ENCODE data around the gene VWA3A. TPM values are rescaled to one million over a fixed set of nuclear protein-coding genes. Genes with fewer than 3 reads are reported as not detected.
"Not testable (repeated sequence)": the region's sequence is repeated elsewhere in the genome, so short reads cannot be mapped to it uniquely, and the experiment has no call there.

Gene VWA3A
- total RNA-seq, 2 experiments from 2014 or later = 0.18 TPM; not detected in 1

DNA sequence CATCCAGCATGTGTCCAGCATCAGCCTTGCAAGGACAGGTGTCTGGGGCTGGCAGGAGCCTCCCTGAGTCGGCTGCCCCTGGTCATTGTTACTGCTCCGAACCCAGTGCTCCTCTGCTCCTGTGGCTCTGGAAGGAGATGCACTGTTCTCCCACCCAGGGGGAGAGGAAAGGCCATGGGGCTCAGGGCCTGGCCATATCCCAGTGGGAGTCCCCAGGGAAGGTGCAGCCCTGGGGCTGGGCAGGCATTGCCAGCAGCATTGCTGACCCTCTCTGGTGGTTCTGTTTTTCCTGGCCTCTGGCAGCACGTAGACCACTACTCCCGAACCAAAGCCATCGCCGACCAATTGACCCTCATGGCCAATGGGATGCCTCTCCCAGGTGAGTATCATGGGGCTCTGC lies 79.6 kb downstream of the VWA3A start:
- Mint-ChIP-seq H3K9me3 (ENCODE audit: insufficient read depth) (no peaks in the 10 kb centered on the region), H3K4me3 (no peak overlapping the region)
- CTCF ChIA-PET = interaction anchor here (0.8 kb wide), 1 partner anchor 16 kb away, joined by 3 read pairs; no protein-coding TSS in a partner anchor

GRCh38 chr16:22172642-22173041 lies 80.3 kb downstream of the VWA3A start:
- CTCF ChIA-PET = interaction anchor here (0.8 kb wide), 1 partner anchor 16 kb away, joined by 3 read pairs; no protein-coding TSS in a partner anchor
- H3K4me1 Mint-ChIP-seq (ENCODE audit: low read depth); ATAC-seq; H3K27me3 Mint-ChIP-seq (ENCODE audit: low read depth); DNase-seq; H3K4me3 Mint-ChIP-seq; H3K27ac Mint-ChIP-seq; H3K9me3 Mint-ChIP-seq (ENCODE audit: insufficient read depth); H3K36me3 Mint-ChIP-seq (ENCODE audit: low read depth); POLR2A ChIA-PET: not testable (repeated sequence)

More for the DNA sequence above, 79.6 kb downstream of the VWA3A start:
- Mint-ChIP-seq H3K27ac (no peak overlapping the region), H3K4me1 (ENCODE audit: low read depth) (no peaks in the 10 kb centered on the region), H3K36me3 (ENCODE audit: low read depth) (no peaks in the 10 kb centered on the region), H3K27me3 (ENCODE audit: low read depth) (no peaks in the 10 kb centered on the region)
- DNase-seq (no peak), ATAC-seq (no peak)
- POLR2A ChIA-PET = no interaction called here

DNA sequence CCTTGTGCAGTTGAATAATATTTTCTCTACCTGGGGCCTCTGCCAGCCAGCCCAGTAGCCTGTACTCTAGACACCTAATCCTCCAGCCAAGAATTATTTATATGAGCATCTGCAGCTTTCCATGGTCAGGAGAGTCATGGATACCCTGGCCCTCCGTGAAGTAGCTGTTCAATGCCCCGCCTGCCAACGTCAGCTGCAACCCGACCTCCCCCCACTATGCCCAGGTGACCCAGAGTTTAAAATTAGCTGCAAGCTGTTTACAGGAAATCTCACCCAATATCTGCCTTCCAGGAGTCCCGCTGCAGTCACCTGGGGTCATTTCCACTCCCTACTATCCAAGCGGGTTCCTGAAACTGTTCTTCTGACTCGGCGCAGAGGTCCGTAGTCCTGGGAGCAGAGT lies 82.3 kb downstream of the VWA3A start:
- ChIA-PET POLR2A (no interaction called here), CTCF (interaction anchor here (1.2 to 1.5 kb wide), 2 partner anchors 14 to 97 kb away, joined by 6 to 8 read pairs; no protein-coding TSS in a partner anchor)
- Mint-ChIP-seq H3K4me3 (no peak overlapping the region), H3K9me3 (ENCODE audit: insufficient read depth) (no peaks in the 10 kb centered on the region), H3K27ac (no peak overlapping the region), H3K36me3 (ENCODE audit: low read depth) (no peaks in the 10 kb centered on the region), H3K27me3 (ENCODE audit: low read depth) (no peaks in the 10 kb centered on the region), H3K4me1 (ENCODE audit: low read depth) (no peaks in the 10 kb centered on the region)
- ATAC-seq = no peak
- DNase-seq = no peak

DNA sequence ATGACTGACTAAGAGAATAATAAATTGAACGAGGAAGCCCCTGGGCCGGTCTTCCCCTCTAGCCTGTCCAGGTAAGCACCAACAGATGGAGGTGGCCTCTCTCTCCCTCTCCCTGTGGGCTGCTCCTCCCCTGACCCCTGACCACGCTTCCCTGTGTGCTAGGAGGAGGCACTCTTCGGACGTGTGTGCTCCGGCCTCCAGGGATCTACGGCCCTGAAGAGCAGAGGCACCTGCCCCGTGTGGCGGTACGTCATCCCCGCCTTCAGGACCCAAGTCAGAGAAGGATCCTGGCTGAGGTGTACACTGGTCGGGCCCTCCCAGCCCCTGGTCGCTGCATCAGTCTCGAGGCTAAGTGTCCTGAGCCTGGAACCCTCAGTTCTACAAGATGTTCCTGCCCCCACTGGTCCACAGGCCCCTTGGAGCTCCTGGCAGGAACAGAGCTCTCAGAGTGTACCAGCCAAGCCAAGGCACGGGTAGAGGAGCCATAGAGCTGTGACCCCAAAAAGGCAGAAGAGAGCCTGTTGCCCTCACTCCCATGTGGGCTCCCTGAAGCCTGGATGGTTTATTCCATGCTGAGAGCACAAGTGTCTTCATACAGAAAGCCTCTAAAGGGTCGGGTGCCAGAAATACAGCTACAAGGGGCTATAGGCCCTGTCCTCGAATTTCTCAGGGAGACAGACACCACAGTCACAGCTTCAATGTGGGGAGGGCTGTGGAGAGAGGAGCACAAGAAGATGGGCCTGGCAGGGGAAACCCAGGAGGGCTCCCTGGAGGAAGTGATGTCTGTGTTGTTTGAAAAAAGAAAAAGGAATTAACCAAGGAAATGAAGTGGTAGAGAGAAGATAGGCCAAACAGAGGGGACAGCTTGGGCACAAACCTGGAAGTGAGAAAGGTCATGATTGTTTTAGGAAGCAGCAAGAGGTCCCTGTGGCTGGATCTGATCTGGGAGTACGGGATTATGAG lies 85.9 kb downstream of the VWA3A start:
- H3K27me3 Mint-ChIP-seq (ENCODE audit: low read depth) = no peaks in the 10 kb centered on the region
- DNase-seq (no peak), ATAC-seq (no peak)
- H3K9me3 Mint-ChIP-seq (ENCODE audit: insufficient read depth) = no peaks in the 10 kb centered on the region
- no peak overlapping the region for H3K27ac Mint-ChIP-seq
- no peaks in the 10 kb centered on the region for H3K36me3 Mint-ChIP-seq (ENCODE audit: low read depth)
- ChIA-PET POLR2A (no interaction called here), CTCF (interaction anchor here (1.6 to 1.9 kb wide), 2 partner anchors 9 to 11 kb away, joined by 4 to 9 read pairs; no protein-coding TSS in a partner anchor)
- no peaks in the 10 kb centered on the region for H3K4me1 Mint-ChIP-seq (ENCODE audit: low read depth)
- H3K4me3 Mint-ChIP-seq = no peak overlapping the region

DNA sequence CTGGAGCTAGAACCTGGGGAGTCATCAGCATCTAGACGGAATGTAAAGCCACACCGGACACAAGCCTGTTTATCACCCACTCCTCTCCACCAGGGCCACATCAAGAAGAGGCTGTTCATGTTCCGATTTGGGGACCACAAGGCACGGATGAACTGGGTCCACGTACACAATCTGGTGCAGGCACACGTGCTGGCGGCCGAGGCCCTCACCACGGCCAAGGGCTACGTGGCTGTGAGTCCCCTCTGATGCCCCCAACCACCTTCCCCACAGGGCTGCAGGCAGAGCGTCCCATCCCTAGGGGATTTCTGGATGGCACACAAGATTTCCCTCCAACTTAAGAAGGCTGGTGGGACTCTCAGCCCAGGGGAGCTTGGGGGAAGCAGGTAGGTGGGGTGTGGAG lies 89.1 kb downstream of the VWA3A start:
- Mint-ChIP-seq H3K27me3 (ENCODE audit: low read depth) (no peaks in the 10 kb centered on the region), H3K4me3 (no peak overlapping the region), H3K36me3 (ENCODE audit: low read depth) (no peaks in the 10 kb centered on the region), H3K27ac (no peak overlapping the region), H3K9me3 (ENCODE audit: insufficient read depth) (no peaks in the 10 kb centered on the region), H3K4me1 (ENCODE audit: low read depth) (no peaks in the 10 kb centered on the region)
- no peak for ATAC-seq
- POLR2A ChIA-PET = no interaction called here
- no peak for DNase-seq
- CTCF ChIA-PET = interaction anchor here (1.2 kb wide), 1 partner anchor 104 kb away, joined by 3 read pairs; no protein-coding TSS in a partner anchor

GRCh38 chr16:22181843-22182242 lies 89.5 kb downstream of the VWA3A start:
- no peaks in the 10 kb centered on the region for H3K36me3 Mint-ChIP-seq (ENCODE audit: low read depth)
- POLR2A ChIA-PET = no interaction called here
- ATAC-seq = no peak
- no peaks in the 10 kb centered on the region for H3K9me3 Mint-ChIP-seq (ENCODE audit: insufficient read depth)
- DNase-seq = no peak
- H3K4me1 Mint-ChIP-seq (ENCODE audit: low read depth) = no peaks in the 10 kb centered on the region
- no peak overlapping the region for H3K4me3 Mint-ChIP-seq
- CTCF ChIA-PET = no interaction called here
- H3K27ac Mint-ChIP-seq = no peak overlapping the region
- no peaks in the 10 kb centered on the region for H3K27me3 Mint-ChIP-seq (ENCODE audit: low read depth)

DNA sequence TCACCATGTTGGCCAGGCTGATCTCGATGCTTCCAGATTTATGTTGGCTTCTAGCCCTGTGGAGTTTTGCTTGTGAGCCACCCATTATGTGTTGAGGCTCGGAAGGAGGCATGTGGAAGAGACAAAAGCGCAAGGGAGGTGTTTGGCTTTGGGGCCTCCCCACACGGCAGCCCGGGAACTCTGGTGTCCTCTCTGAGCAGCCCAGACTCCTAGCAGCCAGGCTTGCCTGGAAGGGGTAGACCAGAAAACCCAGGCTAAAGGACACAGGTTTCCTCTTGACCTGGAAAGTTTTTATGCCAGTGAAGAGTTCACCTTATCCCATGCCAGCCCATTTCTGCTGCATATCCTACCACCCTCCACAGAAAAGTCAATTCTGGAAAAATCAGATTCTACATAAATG lies 91.0 kb downstream of the VWA3A start:
- H3K4me1 Mint-ChIP-seq (ENCODE audit: low read depth) = peaks cover 4% of the 10 kb centered on the region
- no peaks in the 10 kb centered on the region for H3K9me3 Mint-ChIP-seq (ENCODE audit: insufficient read depth)
- DNase-seq (no peak), ATAC-seq (no peak)
- no peaks in the 10 kb centered on the region for H3K27me3 Mint-ChIP-seq (ENCODE audit: low read depth)
- ChIA-PET CTCF (interaction anchor here (1.1 kb wide), 1 partner anchor 105 kb away, joined by 4 read pairs; no protein-coding TSS in a partner anchor), POLR2A (no interaction called here)
- H3K36me3 Mint-ChIP-seq (ENCODE audit: low read depth) = no peaks in the 10 kb centered on the region
- H3K27ac Mint-ChIP-seq = no peak overlapping the region
- H3K4me3 Mint-ChIP-seq = no peak overlapping the region

GRCh38 chr16:22183901-22184614 lies 91.7 kb downstream of the VWA3A start:
- no peak for ATAC-seq
- no peak overlapping the region for H3K27ac Mint-ChIP-seq
- POLR2A ChIA-PET = no interaction called here

GRCh38 chr16:22184615-22184968 lies 92.3 kb downstream of the VWA3A start:
- H3K9me3 Mint-ChIP-seq (ENCODE audit: insufficient read depth) = no peaks in the 10 kb centered on the region
- CTCF ChIA-PET = interaction anchor here (1.1 to 1.4 kb wide), 2 partner anchors 24 to 107 kb away, joined by 3 to 4 read pairs; no protein-coding TSS in a partner anchor
- H3K36me3 Mint-ChIP-seq (ENCODE audit: low read depth) = no peaks in the 10 kb centered on the region
- ATAC-seq (no peak), DNase-seq (no peak)
- POLR2A ChIA-PET = no interaction called here
- H3K4me1 Mint-ChIP-seq (ENCODE audit: low read depth) = peaks cover 16% of the 10 kb centered on the region
- no peaks in the 10 kb centered on the region for H3K27me3 Mint-ChIP-seq (ENCODE audit: low read depth)
- H3K4me3 Mint-ChIP-seq = no peak overlapping the region
- H3K27ac Mint-ChIP-seq = no peak overlapping the region

More at GRCh38 chr16:22183901-22184614, 91.7 kb downstream of the VWA3A start:
- Mint-ChIP-seq H3K36me3 (ENCODE audit: low read depth) (no peaks in the 10 kb centered on the region), H3K4me3 (no peak overlapping the region), H3K9me3 (ENCODE audit: insufficient read depth) (no peaks in the 10 kb centered on the region), H3K4me1 (ENCODE audit: low read depth) (peaks cover 11% of the 10 kb centered on the region), H3K27me3 (ENCODE audit: low read depth) (no peaks in the 10 kb centered on the region)
- no peak for DNase-seq
- CTCF ChIA-PET = interaction anchor here (1.1 to 1.4 kb wide), 2 partner anchors 24 to 106 kb away, joined by 3 to 4 read pairs; no protein-coding TSS in a partner anchor

GRCh38 chr16:22186517-22186916 lies 94.2 kb downstream of the VWA3A start:
- DNase-seq = no peak
- no peaks in the 10 kb centered on the region for H3K36me3 Mint-ChIP-seq (ENCODE audit: low read depth)

DNA sequence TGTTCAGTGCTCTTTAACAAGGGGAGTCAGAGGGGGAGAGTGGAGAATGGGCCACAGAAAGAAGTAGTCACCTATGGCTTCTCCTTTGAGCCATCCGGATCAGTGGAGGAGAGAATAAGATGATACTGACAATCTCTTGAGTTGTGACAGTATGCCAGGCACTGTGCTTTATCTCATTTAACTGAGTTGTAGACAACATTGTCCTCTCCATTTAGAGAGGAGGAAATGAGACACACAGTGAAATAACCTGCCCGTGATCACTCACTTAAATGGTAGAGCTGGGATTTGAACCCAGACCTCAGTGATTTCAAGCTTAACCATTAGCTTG lies 95.9 kb downstream of the VWA3A start:
- no peak overlapping the region for H3K27ac Mint-ChIP-seq
- POLR2A ChIA-PET = interaction anchor here (0.5 to 2.4 kb wide), 4 partner anchors 110 to 368 kb away, joined by 3 to 13 read pairs (median 8); partner anchors contain the start of gene UQCRC2
- no peaks in the 10 kb centered on the region for H3K36me3 Mint-ChIP-seq (ENCODE audit: low read depth)
- ATAC-seq (no peak), DNase-seq (no peak)
- CTCF ChIA-PET = interaction anchor here (0.7 to 4.2 kb wide), 56 partner anchors 8 to 531 kb away, joined by 3 to 78 read pairs (median 5); partner anchors contain the start of genes EEF2K, MOSMO, PDZD9 and POLR3E
- H3K4me3 Mint-ChIP-seq = no peak overlapping the region
- no peaks in the 10 kb centered on the region for H3K27me3 Mint-ChIP-seq (ENCODE audit: low read depth)
- peaks cover 36% of the 10 kb centered on the region for H3K4me1 Mint-ChIP-seq (ENCODE audit: low read depth)
- no peaks in the 10 kb centered on the region for H3K9me3 Mint-ChIP-seq (ENCODE audit: insufficient read depth)

More at GRCh38 chr16:22186517-22186916, 94.2 kb downstream of the VWA3A start:
- CTCF ChIA-PET = interaction anchor here (1.1 to 4.2 kb wide), 5 partner anchors 9 to 187 kb away, joined by 4 to 78 read pairs (median 41); partner anchors contain the start of gene PDZD9
- Mint-ChIP-seq H3K27ac (no peak overlapping the region), H3K4me3 (no peak overlapping the region), H3K9me3 (ENCODE audit: insufficient read depth) (no peaks in the 10 kb centered on the region), H3K4me1 (ENCODE audit: low read depth) (peaks cover 20% of the 10 kb centered on the region), H3K27me3 (ENCODE audit: low read depth) (no peaks in the 10 kb centered on the region)
- no peak for ATAC-seq
- POLR2A ChIA-PET = no interaction called here
